NT2/D1 (cell line): Measurements from ENCODE around the gene PASK.

Experiments
- SUZ12 ChIP-seq: IDR thresholded peaks from 2 replicates; pipeline ENCODE4 v1.6.1; 2011; ENCODE audit not compliant: insufficient read length, insufficient read depth; ENCODE audit errors: extremely low read depth
- YY1 ChIP-seq: IDR thresholded peaks from 2 replicates; pipeline ENCODE4 v1.6.1; 2011; ENCODE audit not compliant: insufficient read length, insufficient read depth
- ZNF274 ChIP-seq: IDR thresholded peaks from 2 replicates; pipeline ENCODE4 v1.6.1; 2011; ENCODE audit warnings: mild to moderate bottlenecking, low read depth, low read length

GRCh38 chr2:241147336-241147735 is 1.9 kb downstream of the PASK start:
- no peak for TF ChIP-seq ZNF274
- no peak for TF ChIP-seq YY1
- no peak for TF ChIP-seq SUZ12
